Vagina (tissue), 2 donors: ENCODE data around the gene COBL.

Experiments
- POLR2A ChIP-seq, 2 donors: fragments of 450-650 bp; IDR thresholded peaks; one replicate each; pipeline ENCODE4 v1.6.1; 2017; ENCODE audit warnings: antibody characterized with exemption in 2 of 2, mild to moderate bottlenecking in 2 of 2, moderate library complexity in 2 of 2
- POLR2AphosphoS5 ChIP-seq, 2 donors: sonication (generic); formaldehyde crosslinking; IDR thresholded peaks; one replicate each; pipeline ENCODE4 v1.9.0; 2017; ENCODE audit warnings: antibody characterized with exemption in 2 of 2, mild to moderate bottlenecking in 2 of 2, low read depth in 1 of 2; ENCODE audit not compliant: insufficient read depth in 1 of 2

GRCh38 chr7:51292596-51292995, 24.0 kb downstream of the COBL start:
- TF ChIP-seq POLR2AphosphoS5 (IDR thresholded peaks at IDR 0.05; ENCODE audit: insufficient read depth in 1 of 2, low read depth in 1 of 2) = no peak
- TF ChIP-seq POLR2A (IDR thresholded peaks at IDR 0.05) = no peak
